Esophagus muscularis mucosa (tissue), 4 donors: ENCODE results near the gene THEMIS. TPM values are rescaled to one million over a fixed set of nuclear protein-coding genes. Genes with fewer than 3 reads are reported as not detected.

Experiments
- DNase-seq: peaks from one replicate; pipeline ENCODE4 v3.0.0-alpha.2; 2017; ENCODE audit errors: extremely low spot score
- H3K27ac ChIP-seq, 4 donors: fragments of 200-600 bp; sonication (generic); replicated peaks in 1 of 4; 1 replicate in 3 of 4; 2 replicates in 1 of 4; pipeline ENCODE4 v1.5.1; 2016 to 2019; ENCODE audit warnings: mild to moderate bottlenecking in 1 of 4
- H3K27me3 ChIP-seq, 4 donors: fragments of 200-600 bp; sonication (generic); one replicate each; pipeline versions ENCODE4 v1.5.1 to v1.6.0; 2016 to 2019
- H3K36me3 ChIP-seq, 4 donors: fragments of 200-600 bp; sonication (generic); one replicate each; pipeline ENCODE4 v1.5.1; 2016 to 2019
- H3K4me1 ChIP-seq, 4 donors: fragments of 200-600 bp; sonication (generic); one replicate each; pipeline ENCODE4 v1.5.1; 2016 to 2019
- H3K4me3 ChIP-seq, 4 donors: fragments of 200-600 bp; sonication (generic); 1 replicate in 2 of 4; 2 replicates in 2 of 4; pipeline ENCODE4 v1.5.1; 2016 to 2019; ENCODE audit warnings: mild to moderate bottlenecking in 4 of 4, moderate library complexity in 1 of 4
- H3K9me3 ChIP-seq, 4 donors: fragments of 200-600 bp; sonication (generic); 1 replicate in 3 of 4; 2 replicates in 1 of 4; pipeline ENCODE4 v1.5.1; 2016 to 2019
- EP300 ChIP-seq: sonication (generic); formaldehyde crosslinking; IDR thresholded peaks from one replicate; pipeline ENCODE4 v1.6.1; 2017; ENCODE audit warnings: antibody characterized with exemption
- POLR2A ChIP-seq: fragments of 450-650 bp; IDR thresholded peaks from one replicate; pipeline ENCODE4 v1.6.1; 2017; ENCODE audit warnings: antibody characterized with exemption, moderate library complexity, mild to moderate bottlenecking, low read depth
- POLR2AphosphoS5 ChIP-seq, 2 donors: sonication (generic); formaldehyde crosslinking; IDR thresholded peaks; one replicate each; pipeline ENCODE4 v1.6.1; 2017; ENCODE audit warnings: antibody characterized with exemption in 2 of 2
- WGBS: methylation state at CpG from one replicate; pipeline ENCODE4 v1.1.5; 2018; 5-methylcytosine and 5-hydroxymethylcytosine counted together
- intact Hi-C: fragments of 100-400 bp; cut with DNase I; formaldehyde crosslinking; loops from one replicate; pipeline ENCODE4 v1.15.1; 2023
- total RNA-seq, 4 donors: library from RNA; depleted of rRNA; stranded (reverse); fragments of >200 nt; gene quantifications; one replicate each; pipeline versions ENCODE4 v1.1.0 to v1.2.1, GENCODE V29; 2016
- TF ChIP-seq, protein P1 (sequence below), 3 experiments: fragments of 200-600 bp in 2 of 3; fragments of 450-650 bp in 1 of 3; sonication (generic) in 2 of 3; IDR thresholded peaks; one replicate each; pipeline ENCODE4 v1.5.1; 2017 to 2019; ENCODE audit warnings: antibody characterized with exemption in 3 of 3, mild to moderate bottlenecking in 2 of 3, moderate library complexity in 1 of 3

Gene THEMIS
- total RNA-seq, 4 donors from 2014 or later: 0.23 to 0.99 (median 0.61) TPM

- H3K27ac ChIP-seq: no peak overlapping the region
- no peaks in the 10 kb centered on the region for H3K4me1 ChIP-seq
- no peaks in the 10 kb centered on the region for H3K36me3 ChIP-seq
- TF ChIP-seq POLR2AphosphoS5 (IDR thresholded peaks at IDR 0.05) (no peak), EP300 (no peak), POLR2A (no peak)
- TF ChIP-seq, protein P1, sequence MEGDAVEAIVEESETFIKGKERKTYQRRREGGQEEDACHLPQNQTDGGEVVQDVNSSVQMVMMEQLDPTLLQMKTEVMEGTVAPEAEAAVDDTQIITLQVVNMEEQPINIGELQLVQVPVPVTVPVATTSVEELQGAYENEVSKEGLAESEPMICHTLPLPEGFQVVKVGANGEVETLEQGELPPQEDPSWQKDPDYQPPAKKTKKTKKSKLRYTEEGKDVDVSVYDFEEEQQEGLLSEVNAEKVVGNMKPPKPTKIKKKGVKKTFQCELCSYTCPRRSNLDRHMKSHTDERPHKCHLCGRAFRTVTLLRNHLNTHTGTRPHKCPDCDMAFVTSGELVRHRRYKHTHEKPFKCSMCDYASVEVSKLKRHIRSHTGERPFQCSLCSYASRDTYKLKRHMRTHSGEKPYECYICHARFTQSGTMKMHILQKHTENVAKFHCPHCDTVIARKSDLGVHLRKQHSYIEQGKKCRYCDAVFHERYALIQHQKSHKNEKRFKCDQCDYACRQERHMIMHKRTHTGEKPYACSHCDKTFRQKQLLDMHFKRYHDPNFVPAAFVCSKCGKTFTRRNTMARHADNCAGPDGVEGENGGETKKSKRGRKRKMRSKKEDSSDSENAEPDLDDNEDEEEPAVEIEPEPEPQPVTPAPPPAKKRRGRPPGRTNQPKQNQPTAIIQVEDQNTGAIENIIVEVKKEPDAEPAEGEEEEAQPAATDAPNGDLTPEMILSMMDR (IDR thresholded peaks at IDR 0.05): no peak
- no peaks in the 10 kb centered on the region for H3K27me3 ChIP-seq
- DNase-seq: no peak
- H3K9me3 ChIP-seq: no peaks in the 10 kb centered on the region
- H3K4me3 ChIP-seq: no peak overlapping the region
- intact Hi-C loops: no loop called here
These were observed 34.1 kb downstream of the THEMIS start for GRCh38 chr6:127866766-127867165.

DNA sequence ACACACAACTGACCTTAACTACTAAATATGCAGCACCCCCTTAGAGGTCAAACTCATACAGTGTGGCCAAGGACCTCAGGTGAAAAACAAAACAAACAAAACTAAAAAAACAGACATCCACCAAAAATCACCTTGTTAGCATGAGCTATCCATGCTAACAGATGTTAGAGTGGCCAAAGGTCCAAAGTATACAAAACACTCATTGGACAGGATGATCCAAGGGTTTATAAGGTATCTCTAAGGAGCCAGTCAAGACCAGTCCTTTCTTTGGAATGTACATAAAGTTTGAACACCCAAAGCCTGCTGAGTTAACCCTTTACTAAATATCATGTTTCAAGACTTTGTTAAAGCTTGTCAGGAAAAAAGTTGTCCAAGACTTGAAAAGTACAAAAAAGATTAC, 35.8 kb downstream of the THEMIS start:
- Histone ChIP-seq H3K27me3 (no peaks in the 10 kb centered on the region), H3K9me3 (no peaks in the 10 kb centered on the region), H3K36me3 (no peaks in the 10 kb centered on the region), H3K27ac (no peak overlapping the region), H3K4me1 (no peaks in the 10 kb centered on the region), H3K4me3 (no peak overlapping the region)
- TF ChIP-seq, protein P1 (IDR thresholded peaks at IDR 0.05): no peak
- TF ChIP-seq POLR2A (no peak), EP300 (no peak), POLR2AphosphoS5 (IDR thresholded peaks at IDR 0.05) (no peak)
- intact Hi-C loops: no loop called here
- DNase-seq: no peak

DNA sequence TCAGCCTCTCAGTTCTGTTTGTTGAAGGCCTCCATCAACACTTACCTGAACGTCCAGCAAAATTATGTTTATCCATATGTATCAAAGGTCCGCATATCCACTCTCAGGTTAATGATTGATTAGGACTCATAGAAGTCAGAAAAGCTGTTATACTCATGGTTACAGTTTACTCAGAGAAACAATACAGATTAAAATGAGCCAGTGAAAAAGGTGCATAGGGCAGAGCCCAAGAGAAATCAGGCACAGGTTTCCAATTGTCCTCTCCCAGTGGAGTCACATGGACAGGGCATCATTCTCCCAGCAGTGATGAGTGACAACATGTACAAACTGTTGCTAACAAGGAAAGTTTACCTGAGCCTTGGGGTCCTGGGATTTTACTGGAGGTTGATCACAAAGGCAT, 36.2 kb downstream of the THEMIS start:
- Histone ChIP-seq H3K4me3 (no peak overlapping the region), H3K36me3 (no peaks in the 10 kb centered on the region), H3K9me3 (no peaks in the 10 kb centered on the region), H3K27ac (no peak overlapping the region), H3K27me3 (no peaks in the 10 kb centered on the region), H3K4me1 (no peaks in the 10 kb centered on the region)
- TF ChIP-seq, protein P1 (IDR thresholded peaks at IDR 0.05): no peak
- TF ChIP-seq EP300: no peak
- TF ChIP-seq POLR2A: no peak
- TF ChIP-seq POLR2AphosphoS5 (IDR thresholded peaks at IDR 0.05): no peak
- 81% methylated on average over 2 of the region's 2 CpGs for WGBS
- intact Hi-C loops: no loop called here
- no peak for DNase-seq

DNA sequence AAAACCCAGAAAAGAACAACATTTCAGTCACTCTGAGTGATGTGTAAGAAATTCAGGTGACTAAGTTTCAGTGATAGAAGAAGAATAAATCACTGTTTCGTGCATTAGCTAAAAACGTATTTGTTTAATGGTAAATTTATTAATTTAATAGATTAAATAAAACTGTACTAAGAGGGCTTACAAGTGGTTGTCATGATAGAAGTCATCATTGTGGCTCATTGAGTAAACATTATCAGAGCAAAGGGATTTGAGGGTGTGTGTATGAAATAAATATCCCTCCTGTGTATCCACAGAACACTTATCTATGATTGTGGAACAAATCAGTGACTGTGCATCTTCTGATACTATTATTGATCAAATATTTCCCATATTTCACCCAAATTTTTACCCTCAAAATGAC, 40.1 kb downstream of the THEMIS start:
- H3K27ac ChIP-seq: no peak overlapping the region
- no peak for DNase-seq
- 86% methylated on average over 2 of the region's 2 CpGs for WGBS
- no peaks in the 10 kb centered on the region for H3K27me3 ChIP-seq
- no peak overlapping the region for H3K4me3 ChIP-seq
- H3K36me3 ChIP-seq: no peaks in the 10 kb centered on the region
- TF ChIP-seq, protein P1 (IDR thresholded peaks at IDR 0.05): no peak
- TF ChIP-seq POLR2A (no peak), POLR2AphosphoS5 (IDR thresholded peaks at IDR 0.05) (no peak), EP300 (no peak)
- no peaks in the 10 kb centered on the region for H3K9me3 ChIP-seq
- intact Hi-C loops: no loop called here
- H3K4me1 ChIP-seq: no peaks in the 10 kb centered on the region

DNA sequence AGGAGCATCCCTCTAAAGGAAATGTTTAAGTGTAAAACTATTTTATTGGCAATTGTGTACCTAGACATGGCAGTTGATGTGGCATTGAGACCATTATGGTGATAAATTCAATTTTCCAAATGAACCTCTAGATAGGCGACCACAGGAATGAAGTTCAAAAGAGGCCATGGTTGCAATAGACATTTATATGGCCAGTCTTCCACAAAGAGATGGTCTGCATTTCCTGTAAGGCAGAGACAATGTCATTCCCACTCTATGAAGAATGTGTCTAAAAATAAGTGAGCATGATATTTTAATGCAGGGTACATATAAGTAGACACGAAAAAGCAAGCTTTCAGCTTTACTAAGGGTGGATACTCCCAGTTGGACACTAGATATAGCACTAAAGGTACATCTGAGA, 40.9 kb downstream of the THEMIS start:
- Histone ChIP-seq H3K27ac (no peak overlapping the region), H3K9me3 (no peaks in the 10 kb centered on the region), H3K36me3 (no peaks in the 10 kb centered on the region), H3K4me3 (no peak overlapping the region), H3K4me1 (no peaks in the 10 kb centered on the region), H3K27me3 (no peaks in the 10 kb centered on the region)
- 80% methylated on average over 2 of the region's 2 CpGs for WGBS
- DNase-seq: no peak
- intact Hi-C loops: no loop called here
- no peak for TF ChIP-seq POLR2A
- TF ChIP-seq POLR2AphosphoS5 (IDR thresholded peaks at IDR 0.05): no peak
- TF ChIP-seq, protein P1 (IDR thresholded peaks at IDR 0.05): no peak
- no peak for TF ChIP-seq EP300
